K562 (cell line): ENCODE results near the gene PHYKPL. TPM values are rescaled to one million over a fixed set of nuclear protein-coding genes. Genes with fewer than 3 reads are reported as not detected.

ENCODE experiments used
- ARID1B ChIP-seq: fragments of 450-650 bp; IDR thresholded peaks from 2 replicates; pipeline ENCODE4 v1.6.1; 2016; ENCODE audit warnings: antibody characterized with exemption, mild to moderate bottlenecking, inconsistent platforms
- CTCFL ChIP-seq: IDR thresholded peaks from 2 replicates; pipeline ENCODE4 v1.6.1; 2011; ENCODE audit warnings: borderline replicate concordance, low read depth, mild to moderate bottlenecking, moderate library complexity, low read length; ENCODE audit not compliant: insufficient read depth, poor library complexity, severe bottlenecking
- EGR1 ChIP-seq: fragments of 450-650 bp; conservative IDR thresholded peaks from 2 replicates; pipeline ENCODE4 v1.6.1; 2017; ENCODE audit warnings: mild to moderate bottlenecking
- ETS2 ChIP-seq: IDR thresholded peaks from 2 replicates; pipeline ENCODE4 v1.6.1; 2016; ENCODE audit warnings: borderline replicate concordance, missing genetic modification characterization, mild to moderate bottlenecking, moderate library complexity, missing compliant biosample characterization; ENCODE audit not compliant: poor library complexity, severe bottlenecking
- KAT2B ChIP-seq: IDR thresholded peaks from one replicate; pipeline ENCODE4 v1.6.1; 2012; ENCODE audit warnings: low read depth, mild to moderate bottlenecking, control low read depth, inconsistent platforms, low read length, moderate library complexity
- MED1 ChIP-seq: sonication (generic); formaldehyde crosslinking; IDR thresholded peaks from 2 replicates; pipeline ENCODE4 v1.8.1; 2023; ENCODE audit warnings: missing genetic modification reagents, borderline replicate concordance
- RCOR1 ChIP-seq, 2 experiments: IDR thresholded peaks; 2 replicates each; pipeline ENCODE4 v1.6.1; 2012; ENCODE audit warnings: low read depth in 2 of 2, low read length in 2 of 2, borderline replicate concordance in 1 of 2, improper control_type of control experiment in 1 of 2
- SMARCB1 ChIP-seq: IDR thresholded peaks from 2 replicates; pipeline ENCODE4 v1.6.1; 2011; ENCODE audit warnings: improper control_type of control experiment, low read depth; ENCODE audit not compliant: insufficient read length
- SRSF9 ChIP-seq: fragments of 200-400 bp; formaldehyde crosslinking; IDR thresholded peaks from 2 replicates; pipeline ENCODE4 v1.6.1; 2017; ENCODE audit warnings: low read depth, low read length, borderline replicate concordance
- ZNF239 ChIP-seq: fragments of 250-450 bp; sonication (Bioruptor Pico); IDR thresholded peaks from 2 replicates; pipeline ENCODE4 v1.4.0; 2020; ENCODE audit warnings: mild to moderate bottlenecking
- ZNF253 ChIP-seq: fragments of 250-450 bp; sonication (Bioruptor Pico); conservative IDR thresholded peaks from 2 replicates; pipeline ENCODE4 v1.6.1; 2021; ENCODE audit warnings: mild to moderate bottlenecking
- polyA plus RNA-seq, 8 experiments: library from polyadenylated mRNA; depleted of rRNA in 4 of 8; stranded (reverse) in 5 of 8; unstranded in 3 of 8; fragments of >200 nt; fragmentation: Nextera tagmentation in 2 of 8; fragmentation: Illumina TruSeq in 1 of 8; extraction: Ambion mirVana in 2 of 8; extraction: Trizol in 1 of 8; gene quantifications; 2 replicates each; pipeline versions ENCODE4 v1.2.1 to v1.2.3, GENCODE V29; 2011 to 2014; ENCODE audit warnings: inconsistent platforms in 1 of 8, missing spikeins in 1 of 8
- total RNA-seq, 7 experiments: library from RNA; depleted of rRNA in 6 of 7; stranded (reverse); fragments of >200 nt in 6 of 7; fragmentation: Illumina TruSeq in 2 of 7; extraction: Trizol in 2 of 7; gene quantifications; 2 replicates each; pipeline versions ENCODE4 v1.2.1 to v1.2.3, GENCODE V29; 2011 to 2021; ENCODE audit warnings: low replicate concordance in 1 of 7
- TF ChIP-seq, protein P1 (sequence below): fragments of 450-650 bp; IDR thresholded peaks from 2 replicates; pipeline ENCODE4 v1.6.1; 2017; ENCODE audit warnings: mild to moderate bottlenecking, moderate library complexity
- TF ChIP-seq, protein P2 (sequence below): fragments of 250-450 bp; sonication (Bioruptor Pico); IDR thresholded peaks from 2 replicates; pipeline ENCODE4 v1.9.0; 2021; ENCODE audit warnings: mild to moderate bottlenecking
- TF ChIP-seq, protein P3 (sequence below): fragments of 250-450 bp; sonication (Bioruptor Pico); IDR thresholded peaks from 2 replicates; pipeline ENCODE4 v1.4.0; 2020; ENCODE audit warnings: mild to moderate bottlenecking
- TF ChIP-seq, protein P4 (sequence below): fragments of 200-800 bp; sonication (Bioruptor generic); IDR thresholded peaks from 2 replicates; pipeline ENCODE4 v1.6.1; 2017; ENCODE audit warnings: missing genetic modification characterization, missing compliant biosample characterization
- TF ChIP-seq, protein P5 (sequence below), 2 experiments: fragments of 450-650 bp; IDR thresholded peaks; 2 replicates each; pipeline ENCODE4 v1.6.1; 2016

Gene PHYKPL
- total and polyA plus RNA-seq, 9 of the 15 experiments (the other 6 are each of a cell fraction or from before 2014, with no cell fraction given), result 4.7 to 34.7 (median 18.6) TPM

GRCh38 chr5:178204182-178204934, 28.2 kb downstream of the PHYKPL start, which contains the start of gene HNRNPAB (continued):
- TF ChIP-seq SRSF9, result no peak
- TF ChIP-seq ZNF239 (CRISPR knock-in tag), result no peak
- TF ChIP-seq ETS2 (tag), result no peak
- TF ChIP-seq, protein P1, sequence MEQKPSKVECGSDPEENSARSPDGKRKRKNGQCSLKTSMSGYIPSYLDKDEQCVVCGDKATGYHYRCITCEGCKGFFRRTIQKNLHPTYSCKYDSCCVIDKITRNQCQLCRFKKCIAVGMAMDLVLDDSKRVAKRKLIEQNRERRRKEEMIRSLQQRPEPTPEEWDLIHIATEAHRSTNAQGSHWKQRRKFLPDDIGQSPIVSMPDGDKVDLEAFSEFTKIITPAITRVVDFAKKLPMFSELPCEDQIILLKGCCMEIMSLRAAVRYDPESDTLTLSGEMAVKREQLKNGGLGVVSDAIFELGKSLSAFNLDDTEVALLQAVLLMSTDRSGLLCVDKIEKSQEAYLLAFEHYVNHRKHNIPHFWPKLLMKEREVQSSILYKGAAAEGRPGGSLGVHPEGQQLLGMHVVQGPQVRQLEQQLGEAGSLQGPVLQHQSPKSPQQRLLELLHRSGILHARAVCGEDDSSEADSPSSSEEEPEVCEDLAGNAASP, result no peak
- TF ChIP-seq, protein P2, sequence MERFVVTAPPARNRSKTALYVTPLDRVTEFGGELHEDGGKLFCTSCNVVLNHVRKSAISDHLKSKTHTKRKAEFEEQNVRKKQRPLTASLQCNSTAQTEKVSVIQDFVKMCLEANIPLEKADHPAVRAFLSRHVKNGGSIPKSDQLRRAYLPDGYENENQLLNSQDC, result peak; percentile 96
- no peak for TF ChIP-seq KAT2B
- TF ChIP-seq CTCFL, result peak; percentile 27
- TF ChIP-seq, protein P3, sequence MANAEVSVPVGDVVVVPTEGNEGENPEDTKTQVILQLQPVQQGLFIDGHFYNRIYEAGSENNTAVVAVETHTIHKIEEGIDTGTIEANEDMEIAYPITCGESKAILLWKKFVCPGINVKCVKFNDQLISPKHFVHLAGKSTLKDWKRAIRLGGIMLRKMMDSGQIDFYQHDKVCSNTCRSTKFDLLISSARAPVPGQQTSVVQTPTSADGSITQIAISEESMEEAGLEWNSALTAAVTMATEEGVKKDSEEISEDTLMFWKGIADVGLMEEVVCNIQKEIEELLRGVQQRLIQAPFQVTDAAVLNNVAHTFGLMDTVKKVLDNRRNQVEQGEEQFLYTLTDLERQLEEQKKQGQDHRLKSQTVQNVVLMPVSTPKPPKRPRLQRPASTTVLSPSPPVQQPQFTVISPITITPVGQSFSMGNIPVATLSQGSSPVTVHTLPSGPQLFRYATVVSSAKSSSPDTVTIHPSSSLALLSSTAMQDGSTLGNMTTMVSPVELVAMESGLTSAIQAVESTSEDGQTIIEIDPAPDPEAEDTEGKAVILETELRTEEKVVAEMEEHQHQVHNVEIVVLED (CRISPR knock-in tag), result peak; percentile 66
- no peak for TF ChIP-seq SMARCB1
- TF ChIP-seq, protein P4, sequence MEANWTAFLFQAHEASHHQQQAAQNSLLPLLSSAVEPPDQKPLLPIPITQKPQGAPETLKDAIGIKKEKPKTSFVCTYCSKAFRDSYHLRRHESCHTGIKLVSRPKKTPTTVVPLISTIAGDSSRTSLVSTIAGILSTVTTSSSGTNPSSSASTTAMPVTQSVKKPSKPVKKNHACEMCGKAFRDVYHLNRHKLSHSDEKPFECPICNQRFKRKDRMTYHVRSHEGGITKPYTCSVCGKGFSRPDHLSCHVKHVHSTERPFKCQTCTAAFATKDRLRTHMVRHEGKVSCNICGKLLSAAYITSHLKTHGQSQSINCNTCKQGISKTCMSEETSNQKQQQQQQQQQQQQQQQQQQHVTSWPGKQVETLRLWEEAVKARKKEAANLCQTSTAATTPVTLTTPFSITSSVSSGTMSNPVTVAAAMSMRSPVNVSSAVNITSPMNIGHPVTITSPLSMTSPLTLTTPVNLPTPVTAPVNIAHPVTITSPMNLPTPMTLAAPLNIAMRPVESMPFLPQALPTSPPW (CRISPR knock-in tag), result no peak
- TF ChIP-seq EGR1, result no peak
- TF ChIP-seq, protein P5, sequence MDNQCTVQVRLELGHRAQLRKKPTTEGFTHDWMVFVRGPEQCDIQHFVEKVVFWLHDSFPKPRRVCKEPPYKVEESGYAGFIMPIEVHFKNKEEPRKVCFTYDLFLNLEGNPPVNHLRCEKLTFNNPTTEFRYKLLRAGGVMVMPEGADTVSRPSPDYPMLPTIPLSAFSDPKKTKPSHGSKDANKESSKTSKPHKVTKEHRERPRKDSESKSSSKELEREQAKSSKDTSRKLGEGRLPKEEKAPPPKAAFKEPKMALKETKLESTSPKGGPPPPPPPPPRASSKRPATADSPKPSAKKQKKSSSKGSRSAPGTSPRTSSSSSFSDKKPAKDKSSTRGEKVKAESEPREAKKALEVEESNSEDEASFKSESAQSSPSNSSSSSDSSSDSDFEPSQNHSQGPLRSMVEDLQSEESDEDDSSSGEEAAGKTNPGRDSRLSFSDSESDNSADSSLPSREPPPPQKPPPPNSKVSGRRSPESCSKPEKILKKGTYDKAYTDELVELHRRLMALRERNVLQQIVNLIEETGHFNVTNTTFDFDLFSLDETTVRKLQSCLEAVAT (IDR thresholded peaks at IDR 0.05), result peak in 1 of 2 experiments; percentile 87; a peak in 1 of 4 replicates
- TF ChIP-seq MED1 (CRISPR knock-in tag), result no peak
- no peak for TF ChIP-seq ZNF253 (CRISPR knock-in tag)
- TF ChIP-seq ARID1B, result 0 out of 2 replicates have a peak, but pooled peaks have one; percentile 5
- no peak for TF ChIP-seq RCOR1 (IDR thresholded peaks at IDR 0.05; ENCODE audit: borderline replicate concordance in 1 of 2, low read depth in 2 of 2, low read length in 2 of 2)
